GM23338 (cell line): ENCODE results near the gene HCFC1. TPM values are rescaled to one million over a fixed set of nuclear protein-coding genes. Genes with fewer than 3 reads are reported as not detected.

Experiments
- ATAC-seq: fragments of 200-7000 bp; cut with Tn5 transposase; 3 replicates; pipeline ENCODE4 v1.9.1; 2020
- DNase-seq: peaks from one replicate; pipeline ENCODE4 v3.0.0-alpha.2; 2015; ENCODE audit warnings: low spot score
- H2AFZ ChIP-seq: fragments of 200-600 bp; sonication (generic); 2 replicates; pipeline ENCODE4 v1.8.0; 2016; ENCODE audit warnings: antibody characterized with exemption, mild to moderate bottlenecking, moderate library complexity
- H3F3A ChIP-seq: fragments of 200-600 bp; sonication (generic); replicated peaks from 2 replicates; pipeline ENCODE4 v1.8.0; 2017; ENCODE audit warnings: antibody characterized with exemption, mixed run types, low read depth
- H3K27ac ChIP-seq: fragments of 200-600 bp; sonication (generic); 2 replicates; pipeline ENCODE4 v1.6.1; 2016; ENCODE audit warnings: low read depth
- H3K27me3 ChIP-seq: fragments of 200-600 bp; sonication (generic); 2 replicates; pipeline ENCODE4 v1.8.0; 2016; ENCODE audit warnings: mild to moderate bottlenecking, mixed run types, moderate library complexity; ENCODE audit not compliant: insufficient read depth
- H3K36me3 ChIP-seq: fragments of 200-600 bp; sonication (generic); 2 replicates; pipeline ENCODE4 v1.8.0; 2016; ENCODE audit warnings: mild to moderate bottlenecking; ENCODE audit not compliant: insufficient read depth
- H3K4me1 ChIP-seq: fragments of 200-600 bp; sonication (generic); 2 replicates; pipeline ENCODE4 v1.8.0; 2016; ENCODE audit warnings: mild to moderate bottlenecking, moderate library complexity; ENCODE audit not compliant: insufficient read depth
- H3K4me2 ChIP-seq: fragments of 200-600 bp; sonication (generic); 2 replicates; pipeline ENCODE4 v1.7.1; 2017; ENCODE audit warnings: mixed run types
- H3K4me3 ChIP-seq: fragments of 200-600 bp; sonication (generic); 2 replicates; pipeline ENCODE4 v1.6.1; 2016; ENCODE audit warnings: mixed run types
- H3K79me2 ChIP-seq: fragments of 200-600 bp; sonication (generic); replicated peaks from 2 replicates; pipeline ENCODE4 v1.8.0; 2017; ENCODE audit warnings: mild to moderate bottlenecking; ENCODE audit not compliant: insufficient read depth
- H3K9me2 ChIP-seq: fragments of 200-600 bp; sonication (generic); 2 replicates; pipeline ENCODE4 v1.8.0; 2017; ENCODE audit not compliant: insufficient read depth
- H4K20me1 ChIP-seq: fragments of 200-600 bp; sonication (generic); replicated peaks from 2 replicates; pipeline ENCODE4 v1.8.0; 2017; ENCODE audit warnings: mild to moderate bottlenecking; ENCODE audit not compliant: insufficient read depth
- H3K27ac Mint-ChIP-seq: 2 replicates; pipeline ENCODE4 v1.8.0; 2020; ENCODE audit warnings: inconsistent platforms, mild to moderate bottlenecking, moderate library complexity, mixed read lengths
- H3K27me3 Mint-ChIP-seq: 3 replicates; pipeline ENCODE4 v1.8.0; 2022; ENCODE audit warnings: low read depth, mild to moderate bottlenecking, moderate library complexity, mixed read lengths, inconsistent platforms; ENCODE audit not compliant: insufficient read depth, poor library complexity
- H3K36me3 Mint-ChIP-seq: 3 replicates; pipeline ENCODE4 v1.8.0; 2021; ENCODE audit warnings: low read depth, mild to moderate bottlenecking, inconsistent platforms, moderate library complexity, mixed read lengths
- H3K4me1 Mint-ChIP-seq: 3 replicates; pipeline ENCODE4 v1.8.0; 2020; ENCODE audit warnings: mild to moderate bottlenecking, inconsistent platforms, mixed read lengths
- H3K4me3 Mint-ChIP-seq: 3 replicates; pipeline ENCODE4 v1.8.0; 2021; ENCODE audit warnings: moderate library complexity, mild to moderate bottlenecking, inconsistent platforms, mixed read lengths
- H3K9me3 Mint-ChIP-seq: 3 replicates; pipeline ENCODE4 v1.8.0; 2020; ENCODE audit warnings: moderate library complexity, mild to moderate bottlenecking, inconsistent platforms, mixed read lengths
- CREB1 ChIP-seq: fragments of 250-450 bp; sonication (Bioruptor Pico); IDR thresholded peaks from 2 replicates; pipeline ENCODE4 v1.5.0; 2020; ENCODE audit warnings: low read depth, mild to moderate bottlenecking, moderate library complexity
- CTCF ChIP-seq, 2 experiments: fragments of 200-600 bp in 1 of 2; sonication (generic) in 1 of 2; conservative IDR thresholded peaks; 2 replicates each; pipeline versions ENCODE4 v1.5.1 to v1.6.1; 2016 to 2017; ENCODE audit warnings: antibody characterized with exemption in 2 of 2, low read depth in 2 of 2, mild to moderate bottlenecking in 2 of 2, moderate library complexity in 1 of 2
- ETS1 ChIP-seq: IDR thresholded peaks from 2 replicates; pipeline ENCODE4 v1.6.1; 2016; ENCODE audit warnings: antibody characterized with exemption
- EZH2 ChIP-seq: fragments of 200-600 bp; sonication (generic); IDR thresholded peaks from one replicate; pipeline ENCODE4 v1.8.0; 2017; ENCODE audit warnings: antibody characterized with exemption, mild to moderate bottlenecking, low read depth; ENCODE audit not compliant: unreplicated experiment
- EZH2phosphoT487 ChIP-seq: fragments of 200-600 bp; sonication (generic); IDR thresholded peaks from one replicate; pipeline ENCODE4 v1.8.1; 2018; ENCODE audit warnings: antibody characterized with exemption; ENCODE audit not compliant: unreplicated experiment
- JUNB ChIP-seq: IDR thresholded peaks from one replicate; pipeline ENCODE4 v1.6.1; 2016; ENCODE audit warnings: antibody characterized with exemption; ENCODE audit not compliant: unreplicated experiment
- NANOG ChIP-seq: IDR thresholded peaks from 2 replicates; pipeline ENCODE4 v1.6.1; 2016; ENCODE audit warnings: antibody characterized with exemption, borderline replicate concordance
- POLR2AphosphoS5 ChIP-seq: IDR thresholded peaks from 2 replicates; pipeline ENCODE4 v1.6.1; 2016; ENCODE audit warnings: antibody characterized with exemption, low read depth
- REST ChIP-seq: IDR thresholded peaks from one replicate; pipeline ENCODE4 v1.6.1; 2018; ENCODE audit warnings: antibody characterized with exemption; ENCODE audit not compliant: unreplicated experiment
- STAT1 ChIP-seq: IDR thresholded peaks from one replicate; pipeline ENCODE4 v1.6.1; 2016; ENCODE audit warnings: antibody characterized with exemption; ENCODE audit not compliant: unreplicated experiment
- ZNF114 ChIP-seq: fragments of 250-450 bp; sonication (Bioruptor Pico); IDR thresholded peaks from 2 replicates; pipeline ENCODE4 v1.5.0; 2020; ENCODE audit warnings: mild to moderate bottlenecking, moderate library complexity
- ZNF331 ChIP-seq: fragments of 250-450 bp; sonication (Bioruptor Pico); IDR thresholded peaks from 2 replicates; pipeline ENCODE4 v1.5.0; 2020; ENCODE audit warnings: low read depth, mild to moderate bottlenecking, moderate library complexity
- ZNF462 ChIP-seq: fragments of 250-450 bp; sonication (Bioruptor Pico); IDR thresholded peaks from 2 replicates; pipeline ENCODE4 v1.5.0; 2020; ENCODE audit warnings: mild to moderate bottlenecking, moderate library complexity
- polyA plus RNA-seq: library from polyadenylated mRNA; unstranded; fragments of >200 nt; fragmentation: Nextera tagmentation; extraction: Ambion mirVana; gene quantifications from 2 replicates; pipeline ENCODE4 v1.2.1, GENCODE V29; 2016
- total RNA-seq: library from RNA; depleted of rRNA; stranded (reverse); fragments of >200 nt; shearing (Covaris generic); gene quantifications from 2 replicates; pipeline ENCODE4 v1.2.3, GENCODE V29; 2014

The HCFC1 gene
- total and polyA plus RNA-seq, 2 experiments from 2014 or later: 33.0 to 188 TPM

GRCh38 chrX:153968754-153969124 lies 2.9 kb downstream of the HCFC1 start:
- Histone ChIP-seq H4K20me1 (peaks cover 17% of the 10 kb centered on the region), H3K9me2 (no peaks in the 10 kb centered on the region), H3K4me3 (peak overlapping the region; percentile 85), H3K79me2 (peaks cover 68% of the 10 kb centered on the region), H3K36me3 (no peaks in the 10 kb centered on the region), H2AFZ (no peak overlapping the region), H3K27ac (no peak overlapping the region), H3K27me3 (no peaks in the 10 kb centered on the region), H3K4me2 (peak overlapping the region; percentile 84), H3F3A (0 out of 2 replicates have a peak, but pooled peaks cover 4% of the 10 kb centered on the region), H3K4me1 (peaks cover 12% of the 10 kb centered on the region)
- H3K27me3 Mint-ChIP-seq: peaks cover 6% of the 10 kb centered on the region
- H3K4me3 Mint-ChIP-seq: peak overlapping the region; percentile 100
- DNase-seq: peak; percentile 22
- H3K36me3 Mint-ChIP-seq: peaks cover 23% of the 10 kb centered on the region
- H3K27ac Mint-ChIP-seq: no peak overlapping the region
- H3K4me1 Mint-ChIP-seq: peaks cover 26% of the 10 kb centered on the region
- H3K9me3 Mint-ChIP-seq: no peaks in the 10 kb centered on the region; the same call in 2 of the 3 replicates
- TF ChIP-seq ZNF462 (CRISPR knock-in tag) (no peak), JUNB (no peak), REST (no peak), NANOG (no peak), EZH2 (no peak), CREB1 (CRISPR knock-in tag) (no peak), CTCF (conservative IDR thresholded peaks at IDR 0.05; ENCODE audit: low read depth in 2 of 2) (no peak), ETS1 (no peak), POLR2AphosphoS5 (no peak), ZNF114 (no peak), ZNF331 (CRISPR knock-in tag) (no peak), STAT1 (no peak), EZH2phosphoT487 (no peak)
- ATAC-seq: no peak
